GM21447 (cell line): ENCODE data around the gene GRIP2.

ENCODE experiments used
- ATAC-seq: cut with Tn5 transposase; IDR thresholded peaks from one replicate; pipeline ENCODE4 v1.9.1; 2021; ENCODE audit not compliant: unreplicated experiment

Gene GRIP2

GRCh38 chr3:14539742-14540491, at the start of gene GRIP2:
GRIP2 (minus strand) TSS chr3:14540342; CDS start chr3:14540308, 34 bp downstream.
- no peak for ATAC-seq

GRCh38 chr3:14588425-14589112, 48.4 kb upstream of the GRIP2 start:
- ATAC-seq, result no peak

- no peak for ATAC-seq
Measured at GRCh38 chr3:14587740-14588360, 47.7 kb upstream of the GRIP2 start.

GRCh38 chr3:14586611-14587010, 46.5 kb upstream of the GRIP2 start:
- ATAC-seq, result no peak

- no peak for ATAC-seq
Measured at GRCh38 chr3:14583548-14584091, 43.5 kb upstream of the GRIP2 start.

- ATAC-seq, result no peak
Measured at GRCh38 chr3:14582045-14582410, 41.9 kb upstream of the GRIP2 start.

- no peak for ATAC-seq
Measured at GRCh38 chr3:14581334-14582044, 41.3 kb upstream of the GRIP2 start.

- no peak for ATAC-seq
Measured at GRCh38 chr3:14577897-14578296, 37.8 kb upstream of the GRIP2 start.

- ATAC-seq, result no peak
Measured at GRCh38 chr3:14576163-14576562, 36.0 kb upstream of the GRIP2 start.

- ATAC-seq, result no peak
Measured at GRCh38 chr3:14574183-14574582, 34.0 kb upstream of the GRIP2 start.

GRCh38 chr3:14573706-14574105, 33.6 kb upstream of the GRIP2 start:
- no peak for ATAC-seq

GRCh38 chr3:14570864-14571263, 30.7 kb upstream of the GRIP2 start:
- ATAC-seq, result no peak

- ATAC-seq, result no peak
Measured at GRCh38 chr3:14570089-14570488, 29.9 kb upstream of the GRIP2 start.

GRCh38 chr3:14569474-14570000, 29.4 kb upstream of the GRIP2 start:
- ATAC-seq, result no peak

GRCh38 chr3:14568269-14568668, 28.1 kb upstream of the GRIP2 start:
- no peak for ATAC-seq

GRCh38 chr3:14566812-14567211, 26.7 kb upstream of the GRIP2 start:
- ATAC-seq, result no peak

- no peak for ATAC-seq
Measured at GRCh38 chr3:14565868-14566588, 25.9 kb upstream of the GRIP2 start.

- no peak for ATAC-seq
Measured at GRCh38 chr3:14564741-14565140, 24.6 kb upstream of the GRIP2 start.

- no peak for ATAC-seq
Measured at GRCh38 chr3:14563946-14564539, 23.9 kb upstream of the GRIP2 start.
